C4-2B (cell line): ENCODE data around the gene OTOP2.

ENCODE experiments used
- H3K27ac ChIP-seq: fragments of 450-650 bp; 2 replicates; pipeline ENCODE4 v1.5.1; 2017
- CTCF ChIP-seq: fragments of 450-650 bp; conservative IDR thresholded peaks from 2 replicates; pipeline ENCODE4 v1.5.1; 2017; ENCODE audit warnings: mild to moderate bottlenecking
- ZFX ChIP-seq: fragments of 450-650 bp; IDR thresholded peaks from 2 replicates; pipeline ENCODE4 v1.6.1; 2017

OTOP2 gene

GRCh38 chr17:74892974-74893911 lies 30.8 kb upstream of the OTOP2 start, which contains the start of gene FADS6:
FADS6 (minus strand) TSS chr17:74893633; CDS start chr17:74893595, 38 bp downstream.
- TF ChIP-seq ZFX (no peak), CTCF (no peak)
- no peak within 1 kb of the TSS for H3K27ac ChIP-seq

GRCh38 chr17:74893936-74894671 lies 30.0 kb upstream of the OTOP2 start:
- no peak for TF ChIP-seq ZFX
- H3K27ac ChIP-seq, result no peak overlapping the region

GRCh38 chr17:74898376-74898946 lies 25.6 kb upstream of the OTOP2 start:
- TF ChIP-seq ZFX (no peak), CTCF (no peak)
- no peak overlapping the region for H3K27ac ChIP-seq

GRCh38 chr17:74900208-74900607 lies 23.9 kb upstream of the OTOP2 start:
- H3K27ac ChIP-seq, result no peak overlapping the region
- TF ChIP-seq CTCF (no peak), ZFX (no peak)

GRCh38 chr17:74901353-74902135 lies 22.5 kb upstream of the OTOP2 start:
- TF ChIP-seq ZFX, result no peak
- TF ChIP-seq CTCF, result no peak
- H3K27ac ChIP-seq, result no peak overlapping the region

- no peak for TF ChIP-seq ZFX
- TF ChIP-seq CTCF, result no peak
- no peak overlapping the region for H3K27ac ChIP-seq
Measured at GRCh38 chr17:74903034-74903433, 21.0 kb upstream of the OTOP2 start.

GRCh38 chr17:74903671-74904070 lies 20.4 kb upstream of the OTOP2 start:
- H3K27ac ChIP-seq, result no peak overlapping the region
- no peak for TF ChIP-seq CTCF
